ENCODE results near the gene TLCD1.
"Not testable (repeated sequence)": the region's sequence is repeated elsewhere in the genome, so short reads cannot be mapped to it uniquely, and the experiment has no call there.

The TLCD1 gene

GRCh38 chr17:28723836-28724499, 2.1 kb downstream of the TLCD1 start:
- Histone ChIP-seq H3K4me3 (ENCODE audit: low read depth, low read length) (peak overlapping the region; percentile 58), H3K36me3 (ENCODE audit: control insufficient read depth, insufficient read depth, low read length) (peaks cover 45% of the 10 kb centered on the region)
- not testable (repeated sequence) for H3K9me3 ChIP-seq (ENCODE audit: control insufficient read depth, insufficient read depth, low read length); H3K4me1 ChIP-seq (ENCODE audit: control insufficient read depth, insufficient read depth, low read length); H3K9ac ChIP-seq (ENCODE audit: low read depth, low read length); H3K27me3 ChIP-seq (ENCODE audit: control insufficient read depth, insufficient read depth, low read length)

GRCh38 chr17:28723159-28723835, 2.7 kb downstream of the TLCD1 start:
- peaks cover 45% of the 10 kb centered on the region for H3K36me3 ChIP-seq (ENCODE audit: control insufficient read depth, insufficient read depth, low read length)
- peak overlapping the region; percentile 3 for H3K4me3 ChIP-seq (ENCODE audit: low read depth, low read length)

GRCh38 chr17:28722417-28723158, 3.4 kb downstream of the TLCD1 start:
- H3K4me1 ChIP-seq (ENCODE audit: control insufficient read depth, insufficient read depth, low read length): peaks cover 12% of the 10 kb centered on the region

More at GRCh38 chr17:28723159-28723835, 2.7 kb downstream of the TLCD1 start:
- H3K9ac ChIP-seq (ENCODE audit: low read depth, low read length): no peak overlapping the region
- no peaks in the 10 kb centered on the region for H3K27me3 ChIP-seq (ENCODE audit: control insufficient read depth, insufficient read depth, low read length)
- peaks cover 12% of the 10 kb centered on the region for H3K4me1 ChIP-seq (ENCODE audit: control insufficient read depth, insufficient read depth, low read length)
- H3K9me3 ChIP-seq (ENCODE audit: control insufficient read depth, insufficient read depth, low read length): no peaks in the 10 kb centered on the region

GRCh38 chr17:28720997-28721329, 5.1 kb downstream of the TLCD1 start:
- H3K9me3 ChIP-seq (ENCODE audit: control insufficient read depth, insufficient read depth, low read length); H3K27me3 ChIP-seq (ENCODE audit: control insufficient read depth, insufficient read depth, low read length): not testable (repeated sequence)
- H3K4me1 ChIP-seq (ENCODE audit: control insufficient read depth, insufficient read depth, low read length): peaks cover 15% of the 10 kb centered on the region
- H3K9ac ChIP-seq (ENCODE audit: low read depth, low read length): peak overlapping the region; percentile 99
- peak overlapping the region; percentile 99 for H3K4me3 ChIP-seq (ENCODE audit: low read depth, low read length)
- H3K36me3 ChIP-seq (ENCODE audit: control insufficient read depth, insufficient read depth, low read length): peaks cover 42% of the 10 kb centered on the region

More at GRCh38 chr17:28722417-28723158, 3.4 kb downstream of the TLCD1 start:
- H3K9me3 ChIP-seq (ENCODE audit: control insufficient read depth, insufficient read depth, low read length): no peaks in the 10 kb centered on the region
- peaks cover 45% of the 10 kb centered on the region for H3K36me3 ChIP-seq (ENCODE audit: control insufficient read depth, insufficient read depth, low read length)
- H3K27me3 ChIP-seq (ENCODE audit: control insufficient read depth, insufficient read depth, low read length): no peaks in the 10 kb centered on the region
- H3K4me3 ChIP-seq (ENCODE audit: low read depth, low read length): peak overlapping the region; percentile 18
- H3K9ac ChIP-seq (ENCODE audit: low read depth, low read length): peak overlapping the region; percentile 47

- H3K9ac ChIP-seq (ENCODE audit: low read depth, low read length): peak overlapping the region; percentile 99
- peaks cover 15% of the 10 kb centered on the region for H3K4me1 ChIP-seq (ENCODE audit: control insufficient read depth, insufficient read depth, low read length)
- H3K36me3 ChIP-seq (ENCODE audit: control insufficient read depth, insufficient read depth, low read length): peaks cover 44% of the 10 kb centered on the region
- H3K4me3 ChIP-seq (ENCODE audit: low read depth, low read length): peak overlapping the region; percentile 99
- no peaks in the 10 kb centered on the region for H3K27me3 ChIP-seq (ENCODE audit: control insufficient read depth, insufficient read depth, low read length)
- no peaks in the 10 kb centered on the region for H3K9me3 ChIP-seq (ENCODE audit: control insufficient read depth, insufficient read depth, low read length)
Observed at GRCh38 chr17:28720247-28720996, 5.6 kb downstream of the TLCD1 start.

- peak overlapping the region; percentile 99 for H3K4me3 ChIP-seq (ENCODE audit: low read depth, low read length)
- H3K9ac ChIP-seq (ENCODE audit: low read depth, low read length): peak overlapping the region; percentile 99
- no peaks in the 10 kb centered on the region for H3K9me3 ChIP-seq (ENCODE audit: control insufficient read depth, insufficient read depth, low read length)
- H3K4me1 ChIP-seq (ENCODE audit: control insufficient read depth, insufficient read depth, low read length): peaks cover 12% of the 10 kb centered on the region
- H3K36me3 ChIP-seq (ENCODE audit: control insufficient read depth, insufficient read depth, low read length): peaks cover 48% of the 10 kb centered on the region
- H3K27me3 ChIP-seq (ENCODE audit: control insufficient read depth, insufficient read depth, low read length): no peaks in the 10 kb centered on the region
Observed at GRCh38 chr17:28719021-28719433, 7.0 kb downstream of the TLCD1 start.

GRCh38 chr17:28718333-28719020, 7.6 kb downstream of the TLCD1 start:
- Histone ChIP-seq H3K4me1 (ENCODE audit: control insufficient read depth, insufficient read depth, low read length) (peaks cover 12% of the 10 kb centered on the region), H3K4me3 (ENCODE audit: low read depth, low read length) (peak overlapping the region; percentile 99), H3K27me3 (ENCODE audit: control insufficient read depth, insufficient read depth, low read length) (no peaks in the 10 kb centered on the region), H3K36me3 (ENCODE audit: control insufficient read depth, insufficient read depth, low read length) (peaks cover 48% of the 10 kb centered on the region), H3K9me3 (ENCODE audit: control insufficient read depth, insufficient read depth, low read length) (no peaks in the 10 kb centered on the region), H3K9ac (ENCODE audit: low read depth, low read length) (peak overlapping the region; percentile 71)

- Histone ChIP-seq H3K27me3 (ENCODE audit: control insufficient read depth, insufficient read depth, low read length) (no peaks in the 10 kb centered on the region), H3K9me3 (ENCODE audit: control insufficient read depth, insufficient read depth, low read length) (no peaks in the 10 kb centered on the region), H3K4me1 (ENCODE audit: control insufficient read depth, insufficient read depth, low read length) (peaks cover 15% of the 10 kb centered on the region), H3K9ac (ENCODE audit: low read depth, low read length) (peak within 1 kb of the TSS; percentile 73), H3K4me3 (ENCODE audit: low read depth, low read length) (peak within 1 kb of the TSS; percentile 99), H3K36me3 (ENCODE audit: control insufficient read depth, insufficient read depth, low read length) (peaks cover 42% of the 10 kb centered on the region)
Observed at GRCh38 chr17:28717578-28718332, 8.3 kb downstream of the TLCD1 start, which contains the start of gene RAB34. RAB34 (minus strand) TSS chr17:28717868; CDS start chr17:28717266, 602 bp downstream.

GRCh38 chr17:28716740-28717577, 9.1 kb downstream of the TLCD1 start:
- no peaks in the 10 kb centered on the region for H3K27me3 ChIP-seq (ENCODE audit: control insufficient read depth, insufficient read depth, low read length)
- peak overlapping the region; percentile 73 for H3K9ac ChIP-seq (ENCODE audit: low read depth, low read length)
- H3K4me1 ChIP-seq (ENCODE audit: control insufficient read depth, insufficient read depth, low read length): peaks cover 13% of the 10 kb centered on the region
- no peaks in the 10 kb centered on the region for H3K9me3 ChIP-seq (ENCODE audit: control insufficient read depth, insufficient read depth, low read length)
- peaks cover 37% of the 10 kb centered on the region for H3K36me3 ChIP-seq (ENCODE audit: control insufficient read depth, insufficient read depth, low read length)
- peak overlapping the region; percentile 90 for H3K4me3 ChIP-seq (ENCODE audit: low read depth, low read length)

GRCh38 chr17:28715217-28715616, 10.8 kb downstream of the TLCD1 start:
- no peak overlapping the region for H3K9ac ChIP-seq (ENCODE audit: low read depth, low read length)
- peak overlapping the region; percentile 1 for H3K4me3 ChIP-seq (ENCODE audit: low read depth, low read length)
- no peaks in the 10 kb centered on the region for H3K9me3 ChIP-seq (ENCODE audit: control insufficient read depth, insufficient read depth, low read length)
- no peaks in the 10 kb centered on the region for H3K27me3 ChIP-seq (ENCODE audit: control insufficient read depth, insufficient read depth, low read length)
- H3K4me1 ChIP-seq (ENCODE audit: control insufficient read depth, insufficient read depth, low read length): peaks cover 13% of the 10 kb centered on the region
- peaks cover 26% of the 10 kb centered on the region for H3K36me3 ChIP-seq (ENCODE audit: control insufficient read depth, insufficient read depth, low read length)

Measured in iPS-15b (cell line).